SIG-M5 (cell line): Measurements from ENCODE around the gene CCZ1B.
"Not testable (repeated sequence)": the region's sequence is repeated elsewhere in the genome, so short reads cannot be mapped to it uniquely, and the experiment has no call there.

Experiments used
- DNase-seq: peaks from one replicate; lab custom pipeline; 2025; lab: John Stamatoyannopoulos, UW

CCZ1B gene

GRCh38 chr7:6831018-6831725 is 5.1 kb upstream of the CCZ1B start:
- DNase-seq: no peak

GRCh38 chr7:6830026-6830425 is 4.0 kb upstream of the CCZ1B start:
- DNase-seq: not testable (repeated sequence)

- not testable (repeated sequence) for DNase-seq
These were observed 3.5 kb upstream of the CCZ1B start for GRCh38 chr7:6829616-6830015.

- DNase-seq: not testable (repeated sequence)
These were observed 1.1 kb upstream of the CCZ1B start for GRCh38 chr7:6827180-6827579.

- not testable (repeated sequence) for DNase-seq
These were observed 594 bp downstream of the CCZ1B start for GRCh38 chr7:6825236-6826125.

GRCh38 chr7:6821622-6822021 is 4.5 kb downstream of the CCZ1B start:
- DNase-seq: not testable (repeated sequence)

- DNase-seq: not testable (repeated sequence)
These were observed 10.6 kb downstream of the CCZ1B start for GRCh38 chr7:6815470-6815869.

GRCh38 chr7:6813011-6813410 is 13.1 kb downstream of the CCZ1B start:
- DNase-seq: not testable (repeated sequence)

GRCh38 chr7:6807959-6808358 is 18.1 kb downstream of the CCZ1B start:
- not testable (repeated sequence) for DNase-seq

GRCh38 chr7:6807393-6807918 is 18.6 kb downstream of the CCZ1B start:
- DNase-seq: not testable (repeated sequence)

- DNase-seq: not testable (repeated sequence)
These were observed 25.7 kb downstream of the CCZ1B start for GRCh38 chr7:6800331-6800730.

GRCh38 chr7:6799887-6800286 is 26.2 kb downstream of the CCZ1B start:
- DNase-seq: not testable (repeated sequence)

GRCh38 chr7:6798047-6798446 is 28.0 kb downstream of the CCZ1B start:
- not testable (repeated sequence) for DNase-seq

- DNase-seq: not testable (repeated sequence)
These were observed 28.9 kb downstream of the CCZ1B start for GRCh38 chr7:6797218-6797617.

GRCh38 chr7:6794276-6794675 is 31.8 kb downstream of the CCZ1B start:
- not testable (repeated sequence) for DNase-seq

- DNase-seq: not testable (repeated sequence)
These were observed 33.8 kb downstream of the CCZ1B start for GRCh38 chr7:6792113-6792872.

- DNase-seq: not testable (repeated sequence)
These were observed 36.7 kb downstream of the CCZ1B start for GRCh38 chr7:6789353-6789752.

- not testable (repeated sequence) for DNase-seq
These were observed 44.5 kb downstream of the CCZ1B start for GRCh38 chr7:6781581-6781980.

GRCh38 chr7:6761186-6761585 is 64.9 kb downstream of the CCZ1B start:
- not testable (repeated sequence) for DNase-seq

- DNase-seq: not testable (repeated sequence)
These were observed 72.1 kb downstream of the CCZ1B start, which contains the start of gene RSPH10B2 for GRCh38 chr7:6753964-6754363. TSS of gene RSPH10B2 (plus strand) at chr7:6754103. CDS start at chr7:6757678, 3,575 bp downstream.

- DNase-seq: not testable (repeated sequence)
These were observed 75.9 kb downstream of the CCZ1B start for GRCh38 chr7:6750173-6750572.

- not testable (repeated sequence) for DNase-seq
These were observed 76.7 kb downstream of the CCZ1B start for GRCh38 chr7:6749335-6749734.
